HG03097 (cell line): Measurements from ENCODE around the gene FABP2.
A peak's percentile ranks its signal among the peaks of the same experiment; 100 is the strongest.
"Not testable (repeated sequence)": the region's sequence is repeated elsewhere in the genome, so short reads cannot be mapped to it uniquely, and the experiment has no call there.

Experiments
- ATAC-seq: cut with Tn5 transposase; IDR thresholded peaks from one replicate; pipeline ENCODE4 v1.9.1; 2021; ENCODE audit not compliant: unreplicated experiment, low FRiP score

Gene FABP2

DNA sequence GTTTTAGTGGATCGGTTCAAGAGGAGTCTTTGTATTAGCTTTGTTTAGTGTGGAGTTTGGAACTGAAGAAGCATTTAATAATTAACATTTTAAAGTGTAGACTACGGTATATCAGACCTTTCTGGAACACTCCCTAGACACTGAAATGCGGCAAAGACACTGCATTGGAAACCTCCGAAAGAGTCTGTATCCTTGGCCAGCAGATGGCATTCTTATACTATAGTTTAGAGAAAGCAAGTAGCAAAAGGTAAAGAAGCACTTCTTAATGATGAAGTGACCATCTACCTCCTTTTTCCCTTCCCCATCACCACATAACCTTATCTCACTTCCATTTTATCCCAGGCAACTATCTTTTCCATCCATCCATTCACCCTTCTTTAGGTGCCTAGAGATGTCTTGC, 7.6 kb downstream of the FABP2 start:
- ATAC-seq, result no peak

DNA sequence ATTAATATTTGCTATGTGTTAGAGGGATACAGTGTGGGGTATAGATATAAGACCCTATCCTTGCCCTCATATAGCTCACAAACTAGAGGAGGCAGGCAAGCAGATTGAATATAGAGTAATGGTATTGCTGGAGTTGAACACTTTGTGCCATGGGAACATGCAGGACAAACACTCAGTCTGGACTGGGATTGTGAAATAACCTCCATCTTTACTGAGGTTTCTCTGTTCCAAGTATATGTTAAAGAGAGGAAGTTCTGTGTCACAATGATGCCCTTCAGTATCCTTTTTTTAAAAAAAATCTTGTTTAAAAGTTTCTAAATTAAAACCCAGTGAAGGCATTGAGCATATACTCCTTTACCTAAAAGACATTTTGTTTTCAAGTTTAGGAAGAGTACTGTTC, 8.7 kb downstream of the FABP2 start:
- ATAC-seq, result no peak

DNA sequence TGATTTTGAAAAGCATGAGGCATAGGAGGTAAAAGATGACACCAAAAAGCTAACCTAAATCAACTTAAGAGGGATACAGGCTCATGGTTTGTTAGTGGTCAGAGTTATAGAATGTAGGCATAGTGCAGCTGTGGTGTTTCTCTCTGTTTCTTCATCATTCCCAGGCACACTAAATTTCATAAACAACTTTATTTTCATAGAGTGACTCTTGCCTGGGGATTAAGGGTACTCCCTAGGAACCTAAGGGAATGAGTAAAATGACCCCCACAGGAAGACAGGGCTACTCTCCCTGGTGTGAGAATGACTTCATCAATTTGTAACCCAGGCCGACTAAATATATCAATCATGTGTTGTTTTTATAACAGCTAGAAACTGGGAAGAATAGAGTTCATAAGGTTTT, 11.1 kb downstream of the FABP2 start:
- no peak for ATAC-seq

DNA sequence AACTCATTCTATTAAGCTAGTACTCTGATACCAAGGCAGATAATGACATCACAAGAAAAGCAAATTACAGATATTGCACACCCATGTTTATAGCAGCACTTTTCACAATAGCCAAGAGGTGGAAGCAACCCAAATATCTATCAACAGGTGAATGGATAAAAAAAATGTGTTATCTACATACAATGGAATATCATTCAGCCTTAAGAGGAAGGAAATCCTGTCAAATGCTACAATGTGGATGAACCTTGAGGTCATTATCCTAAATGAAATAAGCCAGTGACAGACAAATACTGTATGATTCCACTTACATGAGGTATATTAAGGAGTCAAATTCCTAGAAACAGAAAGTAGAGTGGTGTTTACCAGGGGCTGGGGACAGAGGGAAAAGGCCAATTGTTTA, 14.3 kb downstream of the FABP2 start:
- ATAC-seq, result no peak

GRCh38 chr4:119304431-119304830, 17.5 kb downstream of the FABP2 start:
- ATAC-seq, result no peak

DNA sequence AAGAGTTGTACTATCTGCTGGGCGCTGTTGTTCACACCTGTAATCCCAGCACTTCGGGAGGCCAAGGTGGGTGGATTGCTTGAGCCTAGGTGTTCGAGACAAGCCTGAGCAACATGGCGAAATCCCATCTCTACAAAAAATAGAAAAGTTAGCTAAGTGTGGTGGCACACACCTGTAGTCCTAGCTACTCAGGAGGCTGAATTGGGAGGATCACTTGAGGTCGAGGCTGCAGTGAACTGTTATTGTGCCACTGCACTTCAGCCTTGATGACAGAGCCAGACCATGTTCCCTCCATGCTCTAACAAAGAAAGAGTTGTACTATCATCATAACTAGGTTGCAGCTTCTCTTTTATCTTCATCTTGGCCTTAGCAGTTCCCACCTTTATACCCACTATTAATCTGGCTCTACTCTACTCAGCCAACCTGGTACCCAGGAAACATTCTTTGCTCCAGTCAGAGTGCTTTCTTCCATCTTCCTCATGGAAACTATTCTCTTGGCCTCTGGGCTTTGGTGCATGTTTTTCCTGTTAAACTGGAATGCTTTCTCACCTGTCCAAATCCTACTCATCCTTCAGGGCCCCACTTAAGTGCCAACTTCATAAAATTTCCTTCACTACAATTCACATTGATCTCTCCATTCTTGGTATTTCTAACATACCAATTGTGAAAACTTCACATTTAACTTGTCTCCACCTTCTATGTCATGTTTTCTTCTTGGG, 18.2 kb downstream of the FABP2 start:
- no peak for ATAC-seq

DNA sequence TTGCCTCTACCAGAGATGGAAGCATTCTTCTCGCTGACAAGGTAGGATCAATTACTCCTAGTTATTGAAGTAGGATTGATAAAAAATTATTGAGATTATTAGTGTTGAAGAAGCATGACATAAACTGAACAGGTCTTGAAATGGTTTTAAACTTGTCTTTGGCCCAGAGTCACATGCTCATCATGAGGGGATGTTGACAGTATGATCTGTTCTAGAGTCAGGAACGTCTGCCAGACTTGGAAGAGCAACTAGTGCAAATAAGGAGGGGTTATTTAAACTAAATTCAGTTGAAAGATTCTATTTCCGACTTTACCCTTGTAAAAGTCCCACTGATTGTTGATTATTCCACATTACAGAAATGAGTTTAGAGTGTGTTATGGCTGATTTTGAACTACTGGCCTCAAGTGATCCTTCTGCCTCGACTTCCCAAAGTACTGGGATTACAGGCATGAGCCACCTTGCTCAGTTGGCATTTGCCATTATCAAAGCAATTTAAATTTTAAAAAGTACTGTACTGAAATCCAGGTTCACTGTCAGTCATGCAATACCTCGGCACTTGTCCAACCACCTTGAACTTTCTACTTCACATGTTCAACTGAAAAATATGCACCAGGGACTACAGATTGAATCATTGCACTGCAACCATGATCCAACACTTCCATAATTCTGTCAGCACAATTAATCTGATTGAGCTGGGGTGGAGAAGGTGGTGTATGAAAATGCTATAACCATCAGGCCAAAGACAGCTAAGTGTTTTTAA, 19.7 kb downstream of the FABP2 start:
- no peak for ATAC-seq

GRCh38 chr4:119300101-119300978, 21.6 kb downstream of the FABP2 start:
- ATAC-seq, result peak; percentile 99

GRCh38 chr4:119299741-119300100, 22.2 kb downstream of the FABP2 start:
- peak; percentile 29 for ATAC-seq

- no peak for ATAC-seq
These were observed 22.7 kb downstream of the FABP2 start for GRCh38 chr4:119299260-119299671.

GRCh38 chr4:119297795-119298194, 24.1 kb downstream of the FABP2 start:
- ATAC-seq, result no peak

- no peak for ATAC-seq
These were observed 25.6 kb downstream of the FABP2 start for GRCh38 chr4:119296356-119296755.

DNA sequence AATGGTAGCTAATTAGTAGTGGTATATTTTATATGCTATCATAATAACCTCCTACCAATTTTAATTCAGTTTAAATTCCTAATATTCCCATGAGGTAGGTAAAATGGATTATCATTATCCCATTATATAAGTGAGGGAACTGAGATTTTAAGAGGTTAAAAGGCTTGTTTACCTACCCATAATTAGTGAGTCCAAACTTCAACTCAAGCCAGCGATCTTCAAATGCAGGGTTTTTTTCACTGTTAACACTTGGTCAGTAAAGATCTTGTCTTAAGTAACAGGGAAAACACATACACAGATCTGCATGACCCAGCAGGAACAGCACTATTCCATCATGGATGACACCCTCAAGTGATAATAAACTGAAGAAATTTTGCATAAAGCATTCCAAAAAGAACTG, 31.3 kb downstream of the FABP2 start:
- no peak for ATAC-seq

- ATAC-seq, result no peak
These were observed 32.6 kb downstream of the FABP2 start for GRCh38 chr4:119289313-119289712.

DNA sequence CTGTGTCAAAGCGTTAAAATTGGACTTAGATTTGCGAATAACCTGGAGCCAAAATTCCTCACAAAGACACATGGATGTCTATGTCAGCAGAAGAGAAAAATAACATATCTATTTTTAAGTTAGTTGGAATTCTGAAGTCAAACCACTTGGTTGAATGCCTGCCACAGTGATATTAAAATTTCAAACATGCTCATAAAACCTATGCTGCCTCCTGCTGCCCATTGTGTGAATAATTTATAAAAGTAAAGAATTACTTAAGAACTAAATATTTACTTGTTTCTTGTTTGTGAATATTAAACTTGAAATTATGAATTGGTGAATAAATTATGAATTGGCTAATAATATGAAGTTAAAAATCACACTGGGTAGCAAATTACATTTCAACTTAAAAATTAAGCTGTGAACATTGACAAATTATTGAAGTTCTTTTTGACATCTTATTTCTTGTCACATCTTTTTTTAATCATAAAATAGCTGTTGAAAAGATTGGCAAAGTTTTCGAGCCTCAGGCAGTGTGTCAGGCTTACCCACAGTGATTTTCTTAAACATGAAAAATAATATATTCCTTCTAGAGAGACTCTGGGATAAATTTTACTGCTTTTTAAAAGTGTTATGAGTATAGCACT, 35.4 kb downstream of the FABP2 start:
- no peak for ATAC-seq

- ATAC-seq, result no peak
These were observed 36.8 kb downstream of the FABP2 start for GRCh38 chr4:119284876-119285780.

DNA sequence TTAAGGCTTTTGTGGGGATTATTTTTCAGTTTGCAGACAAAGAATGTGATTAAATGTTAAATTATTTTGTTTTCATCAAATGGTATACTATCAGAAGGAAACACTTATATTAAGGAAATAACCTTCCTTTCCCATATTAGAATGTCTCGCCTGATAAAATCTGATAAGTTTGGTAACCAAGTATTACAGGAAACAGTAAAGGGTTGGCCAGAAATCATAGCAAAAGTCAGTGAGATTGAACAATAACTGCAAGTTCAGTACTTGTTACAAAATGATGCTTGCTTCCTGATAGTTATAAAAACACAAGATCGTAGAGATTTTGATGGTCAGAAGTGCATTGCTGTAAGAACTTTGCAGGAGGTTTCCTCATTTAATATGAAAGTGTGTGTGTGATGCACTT, 40.5 kb downstream of the FABP2 start:
- ATAC-seq, result no peak

- not testable (repeated sequence) for ATAC-seq
These were observed 42.0 kb downstream of the FABP2 start for GRCh38 chr4:119279945-119280344.

- ATAC-seq, result not testable (repeated sequence)
These were observed 42.4 kb downstream of the FABP2 start for GRCh38 chr4:119279541-119279940.
